Right lobe of liver (tissue), 6 donors: ENCODE measurements around the gene ERGIC2. TPM values are rescaled to one million over a fixed set of nuclear protein-coding genes. Genes with fewer than 3 reads are reported as not detected.

Source experiments
- ATAC-seq, 4 donors: fragments of 200-7000 bp; cut with Tn5 transposase; one replicate each; pipeline ENCODE4 v1.9.1; 2020; ENCODE audit warnings: mild to moderate bottlenecking in 4 of 4, moderate library complexity in 4 of 4
- DNase-seq, 3 donors: peaks; one replicate each; pipeline ENCODE4 v3.0.0-alpha.2; 2020
- H3K27ac ChIP-seq, 3 donors: fragments of 200-600 bp; one replicate each; pipeline ENCODE4 v1.8.0; 2022
- H3K27me3 ChIP-seq, 2 donors: fragments of 200-600 bp; one replicate each; pipeline ENCODE4 v1.8.0; 2022
- H3K36me3 ChIP-seq, 4 donors: fragments of 200-600 bp; sonication (generic) in 1 of 4; one replicate each; pipeline versions ENCODE4 v1.5.1 to v1.8.0; 2017 to 2022; ENCODE audit warnings: control low read depth in 1 of 4
- H3K4me1 ChIP-seq, 4 donors: fragments of 200-600 bp; sonication (generic) in 1 of 4; one replicate each; pipeline versions ENCODE4 v1.5.1 to v1.8.0; 2017 to 2022; ENCODE audit warnings: control low read depth in 1 of 4
- H3K4me3 ChIP-seq, 3 donors: fragments of 200-600 bp; one replicate each; pipeline ENCODE4 v1.8.0; 2022
- H3K9me3 ChIP-seq, 4 donors: fragments of 200-600 bp; sonication (generic) in 1 of 4; one replicate each; pipeline versions ENCODE4 v1.5.1 to v1.8.0; 2017 to 2022; ENCODE audit warnings: control low read depth in 1 of 4
- POLR2A ChIP-seq: fragments of 450-650 bp; IDR thresholded peaks from one replicate; pipeline ENCODE4 v1.6.1; 2017; ENCODE audit warnings: antibody characterized with exemption, mild to moderate bottlenecking
- WGBS: methylation state at CpG from one replicate; pipeline ENCODE4 v1.1.6; 2018; ENCODE audit warnings: low coverage, low lambda C conversion rate; ENCODE audit not compliant: insufficient coverage; ENCODE audit errors: missing lambda C conversion rate; 5-methylcytosine and 5-hydroxymethylcytosine counted together
- intact Hi-C, 2 donors: fragments of 100-400 bp; cut with DNase I; formaldehyde crosslinking; loops; one replicate each; pipeline versions ENCODE4 v1.11.2 to v1.14.1; 2022
- total RNA-seq, 6 experiments: library from RNA; depleted of rRNA in 2 of 6; stranded (reverse); fragments of >200 nt in 2 of 6; fragmentation: NEBNext Ultra II Directional in 3 of 6; extraction: Animal tissue kit (Norgen Biotek cat#: 25700) in 3 of 6; gene quantifications; one replicate each; pipeline versions ENCODE4 v1.1.0 to v1.2.4, GENCODE V29; 2016 to 2023
- TF ChIP-seq, protein P1 (sequence below), 4 donors: fragments of 200-600 bp in 3 of 4; fragments of 450-650 bp in 1 of 4; IDR thresholded peaks; one replicate each; pipeline versions ENCODE4 v1.5.1 to v1.8.0; 2016 to 2022; ENCODE audit warnings: antibody characterized with exemption in 4 of 4, mild to moderate bottlenecking in 2 of 4
- donor health status: DM: no; HTN: yes; CAD: no.
- donor health status: DM: no; HTN: no; CAD: no.
- donor health status: DM: no; HTN: no; CAD: no.
- donor health status: DM: no; HTN: yes; CAD: no.
- donor health status: DM: no; HTN: yes; CAD: no.

ERGIC2 gene
- total RNA-seq, 6 experiments from 2014 or later, result 27.8 to 54.1 (median 38.6) TPM

DNA sequence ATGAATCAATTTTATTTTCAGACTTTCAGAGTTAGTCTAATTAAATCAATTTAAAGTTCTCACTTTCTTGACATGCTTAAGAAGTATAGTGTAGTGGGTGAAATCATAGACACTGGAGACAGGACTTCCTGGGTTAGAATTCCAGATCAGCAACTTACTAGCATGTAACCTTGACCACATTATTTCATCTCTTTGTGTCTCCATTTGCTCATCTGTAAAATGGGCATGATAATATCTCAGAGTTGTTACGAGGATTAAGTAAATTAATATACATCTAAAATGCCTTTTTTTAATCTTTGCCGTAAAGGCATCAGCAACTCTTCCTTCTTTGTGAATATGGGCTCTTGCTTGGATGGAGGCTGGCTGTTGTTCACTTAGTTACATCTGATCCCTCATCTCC is 1.3 kb upstream of the ERGIC2 start:
- WGBS, result 93% methylated on average over 2 of the region's 2 CpGs

DNA sequence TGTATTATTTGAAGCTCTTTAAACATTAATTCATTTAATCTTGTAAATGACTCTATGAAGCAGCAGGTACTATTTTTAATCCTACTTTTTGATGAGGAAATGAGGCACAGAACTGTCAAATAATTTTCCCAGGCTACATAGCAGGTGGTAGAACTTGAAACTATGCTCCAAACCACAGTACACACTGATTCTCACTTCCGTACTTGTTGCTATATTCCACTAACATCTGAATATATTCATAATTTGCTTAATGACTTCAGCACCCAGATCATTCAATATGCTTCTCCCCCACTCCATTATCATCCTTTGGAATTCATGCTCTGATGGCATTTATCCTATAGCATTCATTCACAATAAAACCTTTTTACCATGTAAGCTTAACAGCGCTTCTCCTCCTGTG is 4.9 kb downstream of the ERGIC2 start:
- DNase-seq, result no peak
- no peak for TF ChIP-seq POLR2A
- TF ChIP-seq, protein P1, sequence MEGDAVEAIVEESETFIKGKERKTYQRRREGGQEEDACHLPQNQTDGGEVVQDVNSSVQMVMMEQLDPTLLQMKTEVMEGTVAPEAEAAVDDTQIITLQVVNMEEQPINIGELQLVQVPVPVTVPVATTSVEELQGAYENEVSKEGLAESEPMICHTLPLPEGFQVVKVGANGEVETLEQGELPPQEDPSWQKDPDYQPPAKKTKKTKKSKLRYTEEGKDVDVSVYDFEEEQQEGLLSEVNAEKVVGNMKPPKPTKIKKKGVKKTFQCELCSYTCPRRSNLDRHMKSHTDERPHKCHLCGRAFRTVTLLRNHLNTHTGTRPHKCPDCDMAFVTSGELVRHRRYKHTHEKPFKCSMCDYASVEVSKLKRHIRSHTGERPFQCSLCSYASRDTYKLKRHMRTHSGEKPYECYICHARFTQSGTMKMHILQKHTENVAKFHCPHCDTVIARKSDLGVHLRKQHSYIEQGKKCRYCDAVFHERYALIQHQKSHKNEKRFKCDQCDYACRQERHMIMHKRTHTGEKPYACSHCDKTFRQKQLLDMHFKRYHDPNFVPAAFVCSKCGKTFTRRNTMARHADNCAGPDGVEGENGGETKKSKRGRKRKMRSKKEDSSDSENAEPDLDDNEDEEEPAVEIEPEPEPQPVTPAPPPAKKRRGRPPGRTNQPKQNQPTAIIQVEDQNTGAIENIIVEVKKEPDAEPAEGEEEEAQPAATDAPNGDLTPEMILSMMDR (IDR thresholded peaks at IDR 0.05), result no peak
- 100% methylated on average over 1 of the region's 2 CpGs for WGBS
- Histone ChIP-seq H3K4me3 (no peak overlapping the region), H3K9me3 (no peaks in the 10 kb centered on the region), H3K27ac (no peak overlapping the region), H3K4me1 (peaks cover 0 to 9% (median 0%) of the 10 kb centered on the region in 4 donors), H3K36me3 (peaks cover 0 to 3% (median under 1%) of the 10 kb centered on the region in 4 donors), H3K27me3 (no peaks in the 10 kb centered on the region)
- ATAC-seq, result no peak
- intact Hi-C loops, result no loop called here

More for the DNA sequence above, 1.3 kb upstream of the ERGIC2 start:
- no peak for TF ChIP-seq POLR2A
- TF ChIP-seq, protein P1 (IDR thresholded peaks at IDR 0.05), result no peak
- intact Hi-C loops, result no loop called here
- H3K27me3 ChIP-seq, result no peaks in the 10 kb centered on the region
- H3K4me3 ChIP-seq, result no peak overlapping the region
- H3K4me1 ChIP-seq, result peaks cover 0 to 9% (median 0%) of the 10 kb centered on the region in 4 donors
- no peak overlapping the region for H3K27ac ChIP-seq
- H3K9me3 ChIP-seq, result no peaks in the 10 kb centered on the region
- H3K36me3 ChIP-seq, result no peaks in the 10 kb centered on the region
- ATAC-seq, result no peak
- no peak for DNase-seq

DNA sequence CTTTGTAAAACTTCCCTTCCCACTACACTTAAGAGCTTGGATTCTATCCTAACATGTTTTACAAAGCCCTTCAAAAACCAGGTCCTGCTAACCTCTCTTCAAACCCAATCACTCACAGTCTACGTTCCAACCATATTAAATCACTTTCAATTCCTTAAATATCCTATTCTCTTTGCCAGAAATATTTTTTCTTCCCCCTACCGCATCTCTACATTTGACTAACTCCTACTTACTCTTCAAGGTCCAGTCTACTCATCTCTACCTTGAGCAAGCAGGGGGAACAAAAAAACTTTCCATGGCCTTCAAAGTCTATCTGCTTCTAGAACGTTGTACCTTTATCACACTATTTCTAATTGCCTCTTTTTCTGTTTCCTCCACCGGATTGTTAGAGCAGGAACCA is 6.1 kb downstream of the ERGIC2 start:
- DNase-seq (no peak), ATAC-seq (no peak)
- no peak overlapping the region for H3K27ac ChIP-seq
- 72% methylated on average over 4 of the region's 4 CpGs for WGBS
- H3K36me3 ChIP-seq, result peaks cover 0 to 9% (median 2%) of the 10 kb centered on the region in 4 donors
- H3K27me3 ChIP-seq, result no peaks in the 10 kb centered on the region
- no peak for TF ChIP-seq POLR2A
- TF ChIP-seq, protein P1 (IDR thresholded peaks at IDR 0.05), result no peak
- no peaks in the 10 kb centered on the region for H3K9me3 ChIP-seq
- peaks cover 0 to 8% (median 0%) of the 10 kb centered on the region in 4 donors for H3K4me1 ChIP-seq
- H3K4me3 ChIP-seq, result no peak overlapping the region
- intact Hi-C loops, result no loop called here

DNA sequence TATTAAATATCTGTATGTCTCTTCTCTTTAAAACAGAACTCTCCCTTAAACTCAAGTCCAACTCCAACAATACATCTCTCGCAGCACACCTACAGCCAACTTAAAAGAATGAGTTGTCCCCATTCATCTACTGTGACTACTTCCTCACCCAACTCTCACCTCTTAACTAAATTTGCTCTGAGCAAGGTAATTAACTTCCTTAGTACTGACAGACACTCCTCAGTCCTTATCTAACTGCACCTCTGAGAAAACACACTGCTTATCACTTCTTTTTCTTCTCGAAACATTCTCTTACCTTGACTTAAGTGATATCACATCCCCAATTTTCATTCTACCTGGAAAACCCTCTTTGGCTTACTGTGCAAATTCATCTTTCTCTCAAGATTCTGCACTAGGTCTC is 7.0 kb downstream of the ERGIC2 start:
- Histone ChIP-seq H3K4me3 (no peak overlapping the region), H3K9me3 (no peaks in the 10 kb centered on the region), H3K4me1 (no peaks in the 10 kb centered on the region), H3K27ac (no peak overlapping the region), H3K27me3 (no peaks in the 10 kb centered on the region), H3K36me3 (peaks cover 0 to 14% (median 6%) of the 10 kb centered on the region in 4 donors)
- intact Hi-C loops, result no loop called here
- TF ChIP-seq POLR2A, result no peak
- DNase-seq (no peak), ATAC-seq (no peak)
- WGBS, result 93% methylated on average over 2 of the region's 2 CpGs

DNA sequence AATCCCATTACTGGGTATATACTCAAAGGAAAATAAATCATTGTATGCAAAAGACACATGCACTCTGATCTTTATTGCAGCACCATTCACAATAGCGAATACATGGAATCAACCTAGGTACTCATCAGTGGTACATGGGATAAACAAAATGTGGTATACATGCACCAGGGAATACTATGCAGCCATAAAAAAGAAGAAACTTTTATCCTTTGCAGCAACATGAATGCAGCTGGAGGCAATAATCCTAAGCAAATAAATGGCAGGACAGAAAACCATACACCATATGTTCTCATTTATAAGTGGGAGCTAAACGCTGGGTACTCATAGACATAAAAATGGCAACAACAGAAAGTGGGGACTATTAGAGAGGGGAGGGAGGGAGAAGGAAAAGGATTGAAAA is 15.9 kb downstream of the ERGIC2 start:
- H3K9me3 ChIP-seq, result no peaks in the 10 kb centered on the region
- no peak for ATAC-seq
- H3K27ac ChIP-seq, result no peak overlapping the region
- H3K36me3 ChIP-seq, result peaks cover 0 to 35% (median 11%) of the 10 kb centered on the region in 4 donors
- DNase-seq, result no peak
- H3K27me3 ChIP-seq, result no peaks in the 10 kb centered on the region
- no peak for TF ChIP-seq POLR2A
- TF ChIP-seq, protein P1 (IDR thresholded peaks at IDR 0.05), result no peak
- intact Hi-C loops, result no loop called here
- H3K4me3 ChIP-seq, result no peak overlapping the region
- 86% methylated on average over 2 of the region's 2 CpGs for WGBS
- no peaks in the 10 kb centered on the region for H3K4me1 ChIP-seq
